HEK293 (cell line): ENCODE measurements around the gene PIP5KL1.

ENCODE experiments used
- CTCF ChIA-PET: fragments of 350-600 bp; formaldehyde crosslinking; extraction: SDS; loops from one replicate; lab custom pipeline; 2021; ENCODE audit warnings: antibody characterized with exemption; lab: Yijun Ruan, JAX
- POLR2A ChIA-PET: fragments of 300-600 bp; formaldehyde crosslinking; extraction: SDS; loops from one replicate; lab custom pipeline; 2020; ENCODE audit warnings: antibody characterized with exemption, inconsistent platforms; lab: Yijun Ruan, JAX
- H3K27ac ChIP-seq: fragments of 200-500 bp; sonication (Bioruptor generic); 2 replicates; pipeline ENCODE4 v1.5.1; 2014; ENCODE audit warnings: low read depth, low read length, control low read depth, inconsistent platforms; ENCODE audit errors: extremely low read depth
- H3K36me3 ChIP-seq, 2 experiments: fragments of 200-500 bp in 1 of 2; sonication (Bioruptor generic) in 1 of 2; 1 replicate in 1 of 2; 2 replicates in 1 of 2; pipeline ENCODE4 v1.5.1; 2014 to 2017; ENCODE audit warnings: inconsistent platforms in 2 of 2, low read length in 2 of 2; ENCODE audit not compliant: control insufficient read depth in 2 of 2, insufficient read depth in 1 of 2
- H3K4me1 ChIP-seq: fragments of 200-500 bp; sonication (Bioruptor generic); 2 replicates; pipeline ENCODE4 v1.5.1; 2014; ENCODE audit warnings: mild to moderate bottlenecking, low read length, inconsistent platforms; ENCODE audit not compliant: control insufficient read depth, insufficient read depth
- H3K4me3 ChIP-seq: 2 replicates; pipeline ENCODE4 v1.5.1; 2011; ENCODE audit warnings: low read depth, mild to moderate bottlenecking, control low read depth, low read length, moderate library complexity
- H3K9me3 ChIP-seq: fragments of 200-500 bp; sonication (Bioruptor generic); 2 replicates; pipeline ENCODE4 v1.5.1; 2014; ENCODE audit warnings: low read depth, low read length, inconsistent platforms; ENCODE audit not compliant: control insufficient read depth, insufficient read depth
- GLIS1 ChIP-seq: fragments of 450-650 bp; formaldehyde crosslinking; IDR thresholded peaks from 2 replicates; pipeline ENCODE4 v1.5.1; 2016; ENCODE audit warnings: missing biosample characterization, missing genetic modification characterization
- TRIM28 ChIP-seq: IDR thresholded peaks from 2 replicates; pipeline ENCODE4 v1.6.1; 2011; ENCODE audit warnings: low read length, control low read depth, borderline replicate concordance
- ZNF2 ChIP-seq: fragments of 450-650 bp; formaldehyde crosslinking; IDR thresholded peaks from 2 replicates; pipeline ENCODE4 v1.5.1; 2016; ENCODE audit warnings: missing biosample characterization, missing genetic modification characterization
- ZNF266 ChIP-seq: fragments of 450-650 bp; formaldehyde crosslinking; IDR thresholded peaks from 2 replicates; pipeline ENCODE4 v1.5.1; 2016; ENCODE audit warnings: missing biosample characterization, missing genetic modification characterization, low read depth
- ZNF366 ChIP-seq: fragments of 450-650 bp; formaldehyde crosslinking; conservative IDR thresholded peaks from 2 replicates; pipeline ENCODE4 v1.5.1; 2016; ENCODE audit warnings: missing biosample characterization, missing genetic modification characterization
- ZNF416 ChIP-seq: fragments of 450-650 bp; formaldehyde crosslinking; IDR thresholded peaks from 2 replicates; pipeline ENCODE4 v1.5.1; 2016; ENCODE audit warnings: missing biosample characterization, missing genetic modification characterization
- ZNF600 ChIP-seq: fragments of 450-650 bp; formaldehyde crosslinking; IDR thresholded peaks from 2 replicates; pipeline ENCODE4 v1.5.1; 2016; ENCODE audit warnings: missing biosample characterization, missing genetic modification characterization
- ZNF654 ChIP-seq: fragments of 450-650 bp; formaldehyde crosslinking; IDR thresholded peaks from 2 replicates; pipeline ENCODE4 v1.5.1; 2016; ENCODE audit warnings: low read depth, missing biosample characterization, missing genetic modification characterization
- ZNF658 ChIP-seq: fragments of 450-650 bp; formaldehyde crosslinking; IDR thresholded peaks from 2 replicates; pipeline ENCODE4; 2016; ENCODE audit warnings: missing biosample characterization, missing genetic modification characterization
- ZNF792 ChIP-seq: fragments of 450-650 bp; formaldehyde crosslinking; IDR thresholded peaks from 2 replicates; pipeline ENCODE4 v1.5.1; 2016; ENCODE audit warnings: missing biosample characterization, missing genetic modification characterization
- TF ChIP-seq, protein P1 (sequence below): fragments of 450-650 bp; formaldehyde crosslinking; IDR thresholded peaks from 2 replicates; pipeline ENCODE4 v1.5.1; 2016; ENCODE audit warnings: missing biosample characterization, missing genetic modification characterization
- TF ChIP-seq, protein P2 (sequence below): fragments of 450-650 bp; formaldehyde crosslinking; IDR thresholded peaks from 2 replicates; pipeline ENCODE4 v1.5.1; 2016; ENCODE audit warnings: missing biosample characterization, missing genetic modification characterization, low read depth
- TF ChIP-seq, protein P3 (sequence below): fragments of 450-650 bp; formaldehyde crosslinking; IDR thresholded peaks from 2 replicates; pipeline ENCODE4 v1.5.1; 2017; ENCODE audit warnings: missing biosample characterization, missing genetic modification characterization
- TF ChIP-seq, protein P4 (sequence below): fragments of 450-650 bp; formaldehyde crosslinking; IDR thresholded peaks from 2 replicates; pipeline ENCODE4 v1.5.0; 2017; ENCODE audit warnings: missing biosample characterization, missing genetic modification characterization, borderline replicate concordance

PIP5KL1 gene

DNA sequence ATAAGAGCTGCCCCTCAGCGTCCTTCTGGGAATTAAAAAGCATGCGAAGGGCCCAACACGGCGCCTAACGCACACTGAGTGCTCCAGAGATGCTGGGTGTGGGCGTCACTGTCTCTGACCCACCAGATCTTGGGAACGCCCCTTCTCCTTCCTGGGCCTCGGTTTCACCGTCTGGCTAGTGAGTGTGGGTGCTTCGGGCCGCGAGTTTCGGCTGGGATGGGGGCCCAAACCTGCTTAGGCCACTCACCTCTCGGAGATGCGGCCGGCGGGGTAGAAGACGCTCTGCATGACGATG, 3.7 kb downstream of the PIP5KL1 start (continued):
- TF ChIP-seq ZNF266 (tag by site-specific recombination): no peak
- TF ChIP-seq, protein P1, sequence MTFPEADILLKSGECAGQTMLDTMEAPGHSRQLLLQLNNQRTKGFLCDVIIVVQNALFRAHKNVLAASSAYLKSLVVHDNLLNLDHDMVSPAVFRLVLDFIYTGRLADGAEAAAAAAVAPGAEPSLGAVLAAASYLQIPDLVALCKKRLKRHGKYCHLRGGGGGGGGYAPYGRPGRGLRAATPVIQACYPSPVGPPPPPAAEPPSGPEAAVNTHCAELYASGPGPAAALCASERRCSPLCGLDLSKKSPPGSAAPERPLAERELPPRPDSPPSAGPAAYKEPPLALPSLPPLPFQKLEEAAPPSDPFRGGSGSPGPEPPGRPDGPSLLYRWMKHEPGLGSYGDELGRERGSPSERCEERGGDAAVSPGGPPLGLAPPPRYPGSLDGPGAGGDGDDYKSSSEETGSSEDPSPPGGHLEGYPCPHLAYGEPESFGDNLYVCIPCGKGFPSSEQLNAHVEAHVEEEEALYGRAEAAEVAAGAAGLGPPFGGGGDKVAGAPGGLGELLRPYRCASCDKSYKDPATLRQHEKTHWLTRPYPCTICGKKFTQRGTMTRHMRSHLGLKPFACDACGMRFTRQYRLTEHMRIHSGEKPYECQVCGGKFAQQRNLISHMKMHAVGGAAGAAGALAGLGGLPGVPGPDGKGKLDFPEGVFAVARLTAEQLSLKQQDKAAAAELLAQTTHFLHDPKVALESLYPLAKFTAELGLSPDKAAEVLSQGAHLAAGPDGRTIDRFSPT: no peak
- TF ChIP-seq ZNF658 (tag by site-specific recombination): no peak

DNA sequence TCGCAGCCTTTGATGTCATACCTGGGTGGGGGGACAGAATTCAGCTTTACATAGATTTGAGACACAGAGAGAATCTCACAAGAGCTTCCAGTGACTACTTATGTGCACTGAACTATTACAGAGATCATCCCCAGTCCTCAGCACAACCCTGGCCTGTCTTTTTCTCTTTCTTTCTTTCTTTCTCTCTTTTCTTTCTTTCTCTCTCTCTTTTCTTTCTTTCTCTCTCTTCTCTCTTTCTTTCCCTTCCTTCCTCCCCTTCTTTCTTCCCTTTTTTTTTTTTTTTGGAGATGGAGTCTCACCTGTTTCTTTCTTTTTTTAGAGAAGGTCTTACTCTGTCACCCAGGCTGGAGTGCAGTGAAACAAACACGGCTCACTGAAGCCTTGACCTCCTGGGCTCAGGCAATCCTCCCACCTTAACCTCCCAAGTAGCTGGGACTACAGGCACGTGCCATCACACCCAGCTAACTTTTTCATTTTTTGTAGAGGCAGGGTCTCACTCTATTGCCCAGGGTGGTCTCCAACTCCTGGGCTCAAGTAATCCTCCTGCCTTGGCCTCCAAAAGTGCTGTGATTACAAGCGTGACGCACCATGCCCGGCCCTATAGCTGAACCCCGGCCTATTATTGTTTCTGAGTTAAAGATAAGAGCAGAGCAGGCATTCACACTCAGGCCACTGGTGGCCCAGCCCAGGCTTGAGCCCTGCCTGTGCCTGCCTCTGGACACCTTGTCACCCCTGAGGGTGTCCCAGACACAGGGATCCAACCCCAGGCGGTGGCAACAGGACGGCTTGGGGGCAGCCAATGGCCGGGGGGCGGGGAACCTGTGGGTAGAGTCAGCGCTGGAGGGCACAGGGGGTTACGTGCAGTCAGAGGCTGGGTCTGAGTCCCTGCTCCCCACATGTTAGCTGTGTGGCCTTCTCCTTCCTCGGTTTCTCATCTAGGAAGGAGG, 4.3 kb downstream of the PIP5KL1 start:
- Histone ChIP-seq H3K4me3 (no peak overlapping the region), H3K36me3 (no peaks in the 10 kb centered on the region), H3K4me1 (0 out of 2 replicates have a peak, but pooled peaks cover 3% of the 10 kb centered on the region), H3K27ac (no peak overlapping the region), H3K9me3 (no peaks in the 10 kb centered on the region)
- CTCF ChIA-PET: interaction anchor here (1.1 to 8.6 kb wide), 3 partner anchors 108 to 192 kb away, joined by 3 to 65 read pairs (median 4); partner anchors contain the start of gene TOR2A
- POLR2A ChIA-PET: interaction anchor here (0.6 kb wide), 1 partner anchor 148 kb away, joined by 4 read pairs; no protein-coding TSS in a partner anchor
- TF ChIP-seq ZNF416 (no peak), ZNF600 (tag by site-specific recombination) (0 out of 2 replicates have a peak, but pooled peaks have one; percentile 9), ZNF654 (tag by site-specific recombination) (0 out of 2 replicates have a peak, but pooled peaks have one; percentile 4), GLIS1 (tag by site-specific recombination) (peak; percentile 15; the same call in 1 of the 2 replicates), ZNF366 (tag by site-specific recombination) (peak; percentile 69)
- TF ChIP-seq, all 188 proteins: peak for 4

DNA sequence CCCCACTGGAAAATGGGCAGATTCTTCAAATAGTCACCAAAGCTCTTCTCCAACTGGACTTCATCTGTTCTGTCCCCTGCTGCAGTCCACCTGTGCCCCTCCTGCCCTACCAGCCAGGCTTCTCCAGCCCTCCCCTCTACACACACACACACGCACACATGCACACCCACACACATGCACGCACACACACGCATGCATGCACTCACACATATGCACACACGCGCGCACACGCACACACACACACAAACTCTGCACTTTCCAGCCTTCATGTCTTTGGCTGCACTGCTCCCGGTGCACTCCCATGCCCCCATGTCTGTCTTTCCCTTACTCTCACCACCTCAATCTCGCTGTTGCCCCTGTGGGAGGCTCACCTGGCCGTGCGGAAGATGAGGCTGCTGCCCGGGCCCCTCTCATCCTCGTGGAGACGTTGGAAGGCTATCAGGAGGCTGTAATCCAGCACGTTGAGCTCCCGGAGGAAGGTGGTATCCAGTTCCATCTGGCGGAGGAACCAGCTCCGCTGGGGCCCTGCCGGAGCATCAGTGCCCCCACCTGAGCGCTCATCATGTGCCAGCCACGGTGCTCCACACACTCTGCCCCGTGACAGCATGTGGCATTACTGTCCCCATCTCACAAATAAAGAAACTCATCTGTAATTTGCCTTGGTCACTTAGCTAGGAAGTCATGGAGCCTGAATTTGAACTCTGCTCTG, 5.7 kb downstream of the PIP5KL1 start:
- CTCF ChIA-PET: interaction anchor here (0.8 to 8.6 kb wide), 9 partner anchors 8 to 339 kb away, joined by 3 to 65 read pairs (median 5); partner anchors contain the start of gene TOR2A

DNA sequence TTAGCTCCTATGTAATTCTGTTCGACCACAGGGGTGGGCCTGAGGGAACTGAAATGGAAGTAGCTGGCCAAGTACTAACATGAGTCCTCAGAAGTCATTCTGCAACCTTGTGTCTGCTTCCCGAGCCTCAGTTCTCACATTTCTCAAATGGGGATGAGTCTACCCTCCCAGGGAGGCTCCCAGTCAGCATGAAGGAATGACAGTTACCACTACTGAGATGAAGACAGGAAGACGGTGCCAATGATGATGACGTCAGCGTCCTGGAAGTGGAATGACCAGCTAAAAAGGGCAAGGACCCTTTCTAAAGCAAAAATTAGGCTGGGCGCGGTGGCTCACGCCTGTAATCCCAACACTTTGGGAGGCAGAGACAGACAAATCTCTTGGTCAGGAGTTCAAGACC, 6.8 kb downstream of the PIP5KL1 start:
- no peak overlapping the region for H3K4me3 ChIP-seq
- CTCF ChIA-PET: interaction anchor here (0.8 to 8.6 kb wide), 8 partner anchors 9 to 194 kb away, joined by 3 to 65 read pairs (median 5); partner anchors contain the start of gene TOR2A
- H3K9me3 ChIP-seq: no peaks in the 10 kb centered on the region
- no peak overlapping the region for H3K27ac ChIP-seq
- no peak for TF ChIP-seq ZNF792 (tag by site-specific recombination)
- TF ChIP-seq, protein P2, sequence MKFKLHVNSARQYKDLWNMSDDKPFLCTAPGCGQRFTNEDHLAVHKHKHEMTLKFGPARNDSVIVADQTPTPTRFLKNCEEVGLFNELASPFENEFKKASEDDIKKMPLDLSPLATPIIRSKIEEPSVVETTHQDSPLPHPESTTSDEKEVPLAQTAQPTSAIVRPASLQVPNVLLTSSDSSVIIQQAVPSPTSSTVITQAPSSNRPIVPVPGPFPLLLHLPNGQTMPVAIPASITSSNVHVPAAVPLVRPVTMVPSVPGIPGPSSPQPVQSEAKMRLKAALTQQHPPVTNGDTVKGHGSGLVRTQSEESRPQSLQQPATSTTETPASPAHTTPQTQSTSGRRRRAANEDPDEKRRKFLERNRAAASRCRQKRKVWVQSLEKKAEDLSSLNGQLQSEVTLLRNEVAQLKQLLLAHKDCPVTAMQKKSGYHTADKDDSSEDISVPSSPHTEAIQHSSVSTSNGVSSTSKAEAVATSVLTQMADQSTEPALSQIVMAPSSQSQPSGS (tag by site-specific recombination): no peak
- TF ChIP-seq, protein P3, sequence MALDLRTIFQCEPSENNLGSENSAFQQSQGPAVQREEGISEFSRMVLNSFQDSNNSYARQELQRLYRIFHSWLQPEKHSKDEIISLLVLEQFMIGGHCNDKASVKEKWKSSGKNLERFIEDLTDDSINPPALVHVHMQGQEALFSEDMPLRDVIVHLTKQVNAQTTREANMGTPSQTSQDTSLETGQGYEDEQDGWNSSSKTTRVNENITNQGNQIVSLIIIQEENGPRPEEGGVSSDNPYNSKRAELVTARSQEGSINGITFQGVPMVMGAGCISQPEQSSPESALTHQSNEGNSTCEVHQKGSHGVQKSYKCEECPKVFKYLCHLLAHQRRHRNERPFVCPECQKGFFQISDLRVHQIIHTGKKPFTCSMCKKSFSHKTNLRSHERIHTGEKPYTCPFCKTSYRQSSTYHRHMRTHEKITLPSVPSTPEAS (tag by site-specific recombination): no peak
- TF ChIP-seq, protein P4, sequence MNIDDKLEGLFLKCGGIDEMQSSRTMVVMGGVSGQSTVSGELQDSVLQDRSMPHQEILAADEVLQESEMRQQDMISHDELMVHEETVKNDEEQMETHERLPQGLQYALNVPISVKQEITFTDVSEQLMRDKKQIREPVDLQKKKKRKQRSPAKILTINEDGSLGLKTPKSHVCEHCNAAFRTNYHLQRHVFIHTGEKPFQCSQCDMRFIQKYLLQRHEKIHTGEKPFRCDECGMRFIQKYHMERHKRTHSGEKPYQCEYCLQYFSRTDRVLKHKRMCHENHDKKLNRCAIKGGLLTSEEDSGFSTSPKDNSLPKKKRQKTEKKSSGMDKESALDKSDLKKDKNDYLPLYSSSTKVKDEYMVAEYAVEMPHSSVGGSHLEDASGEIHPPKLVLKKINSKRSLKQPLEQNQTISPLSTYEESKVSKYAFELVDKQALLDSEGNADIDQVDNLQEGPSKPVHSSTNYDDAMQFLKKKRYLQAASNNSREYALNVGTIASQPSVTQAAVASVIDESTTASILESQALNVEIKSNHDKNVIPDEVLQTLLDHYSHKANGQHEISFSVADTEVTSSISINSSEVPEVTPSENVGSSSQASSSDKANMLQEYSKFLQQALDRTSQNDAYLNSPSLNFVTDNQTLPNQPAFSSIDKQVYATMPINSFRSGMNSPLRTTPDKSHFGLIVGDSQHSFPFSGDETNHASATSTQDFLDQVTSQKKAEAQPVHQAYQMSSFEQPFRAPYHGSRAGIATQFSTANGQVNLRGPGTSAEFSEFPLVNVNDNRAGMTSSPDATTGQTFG (tag by site-specific recombination): no peak
- no peak for TF ChIP-seq TRIM28
- H3K4me1 ChIP-seq: no peaks in the 10 kb centered on the region
- H3K36me3 ChIP-seq: no peaks in the 10 kb centered on the region
- POLR2A ChIA-PET: interaction anchor here (0.6 kb wide), 2 partner anchors 29 to 263 kb away, joined by 3 to 6 read pairs; no protein-coding TSS in a partner anchor

More for the DNA sequence above, 5.7 kb downstream of the PIP5KL1 start:
- no peaks in the 10 kb centered on the region for H3K4me1 ChIP-seq
- H3K36me3 ChIP-seq: no peaks in the 10 kb centered on the region
- no peak for TF ChIP-seq ZNF2 (tag by site-specific recombination)
- TF ChIP-seq, protein P3 (tag by site-specific recombination): peak; percentile 95
- H3K9me3 ChIP-seq: no peaks in the 10 kb centered on the region
- H3K27ac ChIP-seq: no peak overlapping the region
- POLR2A ChIA-PET: no interaction called here
- no peak overlapping the region for H3K4me3 ChIP-seq
